PC-9 (cell line): ENCODE results near the gene ACVR1. TPM values are rescaled to one million over a fixed set of nuclear protein-coding genes. Genes with fewer than 3 reads are reported as not detected.
A peak's percentile ranks its signal among the peaks of the same experiment; 100 is the strongest.
"Not testable (repeated sequence)": the region's sequence is repeated elsewhere in the genome, so short reads cannot be mapped to it uniquely, and the experiment has no call there.

Experiments
- BruUV-seq: library from RNA; stranded (reverse); fragments of 400-500 nt; replicated peaks from 2 replicates; lab custom pipeline; 2021; lab: Mats Ljungman, UMichigan
- CTCF ChIA-PET: fragments of 300-600 bp; sonication (Branson Sonifier 250); formaldehyde crosslinking; loops from one replicate; lab custom pipeline; 2022; ENCODE audit warnings: antibody characterized with exemption; lab: Charles Lee
- POLR2A ChIA-PET: fragments of 300-600 bp; sonication (Branson Sonifier 250); formaldehyde crosslinking; loops from one replicate; lab custom pipeline; 2022; ENCODE audit warnings: antibody characterized with exemption; ENCODE audit not compliant: unreplicated experiment; lab: Charles Lee
- DNase-seq, 2 experiments: peaks; one replicate each; pipeline versions ENCODE4 v3.0.0 to v3.0.0-alpha.2; 2015 to 2022; ENCODE audit warnings: mixed read lengths in 1 of 2
- H2AFZ ChIP-seq: fragments of 200-600 bp; sonication (generic); 2 replicates; pipeline ENCODE4 v1.8.1; 2017; ENCODE audit warnings: antibody characterized with exemption
- H3F3A ChIP-seq: fragments of 200-600 bp; sonication (generic); 2 replicates; pipeline ENCODE4 v1.8.1; 2017; ENCODE audit warnings: antibody characterized with exemption, mild to moderate bottlenecking, low read depth; ENCODE audit not compliant: insufficient read depth
- H3K27ac ChIP-seq: fragments of 200-600 bp; sonication (generic); 2 replicates; pipeline ENCODE4 v1.6.1; 2016; ENCODE audit warnings: mixed run types
- H3K27me3 ChIP-seq: fragments of 200-600 bp; sonication (generic); 2 replicates; pipeline ENCODE4 v1.6.1; 2016; ENCODE audit warnings: low read depth, mixed run types; ENCODE audit not compliant: insufficient read depth
- H3K36me3 ChIP-seq: fragments of 200-600 bp; sonication (generic); 2 replicates; pipeline ENCODE4 v1.6.1; 2016; ENCODE audit warnings: low read depth, mixed run types
- H3K4me1 ChIP-seq: fragments of 200-600 bp; sonication (generic); replicated peaks from 2 replicates; pipeline ENCODE4 v1.6.1; 2016; ENCODE audit warnings: mixed run types; ENCODE audit not compliant: insufficient read depth
- H3K4me2 ChIP-seq: fragments of 200-600 bp; sonication (generic); 2 replicates; pipeline ENCODE4 v1.6.1; 2017; ENCODE audit warnings: mixed run types
- H3K4me3 ChIP-seq: fragments of 200-600 bp; sonication (generic); 2 replicates; pipeline ENCODE4 v1.6.1; 2016; ENCODE audit warnings: mixed run types
- H3K79me2 ChIP-seq: fragments of 200-600 bp; sonication (generic); 2 replicates; pipeline ENCODE4 v1.6.1; 2017; ENCODE audit warnings: low read depth, mixed run types
- H3K9me2 ChIP-seq: fragments of 200-600 bp; sonication (generic); 2 replicates; pipeline ENCODE4 v1.8.1; 2017; ENCODE audit warnings: mild to moderate bottlenecking; ENCODE audit not compliant: insufficient read depth
- H3K9me3 ChIP-seq: fragments of 200-600 bp; sonication (generic); 2 replicates; pipeline ENCODE4 v1.8.1; 2016; ENCODE audit warnings: low read depth; ENCODE audit not compliant: insufficient read depth
- H4K20me1 ChIP-seq: fragments of 200-600 bp; sonication (generic); 2 replicates; pipeline ENCODE4 v1.8.1; 2017; ENCODE audit not compliant: insufficient read depth
- EZH2 ChIP-seq: fragments of 200-600 bp; sonication (generic); IDR thresholded peaks from 2 replicates; pipeline ENCODE4 v1.8.0; 2017; ENCODE audit warnings: antibody characterized with exemption, low read depth
- intact Hi-C: fragments of 100-400 bp; cut with micrococcal nuclease; formaldehyde crosslinking; loops from one replicate; pipeline ENCODE4 v1.10.0; 2022; ENCODE audit not compliant: unreplicated experiment
- total RNA-seq: library from RNA; stranded (reverse); gene quantifications from 2 replicates; pipeline ENCODE4 v1.2.3, GENCODE V29; 2021
- TF ChIP-seq, protein P1 (sequence below): fragments of 200-600 bp; sonication (generic); conservative IDR thresholded peaks from 2 replicates; pipeline ENCODE4 v1.6.1; 2017; ENCODE audit warnings: mixed run types, antibody characterized with exemption, mild to moderate bottlenecking, moderate library complexity

ACVR1 gene
- total RNA-seq, 1 experiment from 2014 or later, result 8.9 TPM

DNA sequence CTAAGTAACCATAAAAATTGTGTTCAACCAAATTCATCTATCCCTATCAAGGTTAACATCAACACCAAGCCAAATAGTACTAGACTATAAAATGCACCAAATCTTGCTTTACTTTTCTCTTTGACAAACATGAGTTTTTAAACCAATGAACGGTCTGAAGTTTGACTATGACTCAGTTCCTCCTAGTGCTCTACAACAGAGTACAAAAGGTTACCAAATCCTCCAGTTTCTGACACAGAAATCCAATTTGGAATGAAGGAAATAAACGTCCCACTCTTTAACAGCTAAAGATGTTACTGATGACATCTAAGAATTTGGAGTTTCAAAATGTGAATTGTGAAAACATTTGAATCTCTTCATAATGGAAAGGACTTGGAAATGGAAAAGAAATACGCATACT lies 11.8 kb upstream of the ACVR1 start:
- Histone ChIP-seq H4K20me1 (no peaks in the 10 kb centered on the region), H3K4me2 (no peak overlapping the region), H2AFZ (no peak overlapping the region), H3K9me3 (no peaks in the 10 kb centered on the region), H3K9me2 (no peaks in the 10 kb centered on the region), H3K27me3 (no peaks in the 10 kb centered on the region), H3F3A (no peaks in the 10 kb centered on the region), H3K79me2 (no peaks in the 10 kb centered on the region), H3K36me3 (no peaks in the 10 kb centered on the region), H3K27ac (no peak overlapping the region), H3K4me3 (no peak overlapping the region), H3K4me1 (no peaks in the 10 kb centered on the region)
- BruUV-seq, result no TSS peak
- intact Hi-C loops, result no loop called here
- no peak for TF ChIP-seq EZH2
- TF ChIP-seq, protein P1, sequence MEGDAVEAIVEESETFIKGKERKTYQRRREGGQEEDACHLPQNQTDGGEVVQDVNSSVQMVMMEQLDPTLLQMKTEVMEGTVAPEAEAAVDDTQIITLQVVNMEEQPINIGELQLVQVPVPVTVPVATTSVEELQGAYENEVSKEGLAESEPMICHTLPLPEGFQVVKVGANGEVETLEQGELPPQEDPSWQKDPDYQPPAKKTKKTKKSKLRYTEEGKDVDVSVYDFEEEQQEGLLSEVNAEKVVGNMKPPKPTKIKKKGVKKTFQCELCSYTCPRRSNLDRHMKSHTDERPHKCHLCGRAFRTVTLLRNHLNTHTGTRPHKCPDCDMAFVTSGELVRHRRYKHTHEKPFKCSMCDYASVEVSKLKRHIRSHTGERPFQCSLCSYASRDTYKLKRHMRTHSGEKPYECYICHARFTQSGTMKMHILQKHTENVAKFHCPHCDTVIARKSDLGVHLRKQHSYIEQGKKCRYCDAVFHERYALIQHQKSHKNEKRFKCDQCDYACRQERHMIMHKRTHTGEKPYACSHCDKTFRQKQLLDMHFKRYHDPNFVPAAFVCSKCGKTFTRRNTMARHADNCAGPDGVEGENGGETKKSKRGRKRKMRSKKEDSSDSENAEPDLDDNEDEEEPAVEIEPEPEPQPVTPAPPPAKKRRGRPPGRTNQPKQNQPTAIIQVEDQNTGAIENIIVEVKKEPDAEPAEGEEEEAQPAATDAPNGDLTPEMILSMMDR, result no peak
- ChIA-PET POLR2A (no interaction called here), CTCF (no interaction called here)
- DNase-seq, result no peak

DNA sequence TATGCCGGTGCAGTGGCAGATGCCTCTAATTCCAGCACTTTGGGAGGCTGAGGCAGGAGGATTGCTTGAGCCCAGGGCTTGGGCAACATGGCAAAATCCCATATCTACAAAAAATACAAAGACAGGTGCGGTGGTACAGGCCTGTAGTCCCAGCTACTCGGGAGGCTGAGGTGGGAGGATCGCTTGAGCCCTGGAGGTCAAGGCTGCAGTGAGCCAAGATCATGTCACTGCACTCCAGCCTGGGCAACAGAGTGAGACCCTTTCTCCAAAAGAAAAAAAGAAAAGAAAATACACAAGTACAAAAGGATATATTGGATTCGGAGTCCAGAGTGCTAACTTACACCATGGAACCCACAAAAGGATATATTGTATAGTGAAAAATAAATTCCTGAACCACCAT lies 8.4 kb upstream of the ACVR1 start:
- POLR2A ChIA-PET, result not testable (repeated sequence)

DNA sequence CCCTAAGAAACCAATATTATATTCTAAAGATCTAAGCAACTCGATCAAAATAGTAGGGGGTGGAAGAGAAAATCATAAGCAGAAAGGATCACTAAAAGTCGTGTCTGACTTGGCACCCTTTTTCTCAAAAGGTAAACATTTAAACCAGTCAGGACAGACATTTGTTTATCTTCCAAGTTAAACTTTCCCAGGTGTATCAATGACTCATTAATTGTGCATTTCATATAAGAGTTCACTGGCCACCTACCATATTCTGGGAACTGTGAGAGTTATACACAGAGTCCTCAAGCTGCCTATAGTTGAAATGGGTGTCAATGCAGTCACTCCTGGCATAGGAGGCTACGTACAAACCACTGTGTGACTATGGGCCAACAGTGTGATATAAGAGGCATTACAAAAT lies 4.8 kb upstream of the ACVR1 start:
- POLR2A ChIA-PET, result no interaction called here
- TF ChIP-seq, protein P1, result no peak
- no peak for TF ChIP-seq EZH2
- Histone ChIP-seq H3K27ac (peak overlapping the region; percentile 9; the same call in 1 of the 2 replicates), H3K4me3 (no peak overlapping the region), H3K79me2 (no peaks in the 10 kb centered on the region), H4K20me1 (no peaks in the 10 kb centered on the region), H3K4me2 (peak overlapping the region; percentile 42), H3F3A (peaks cover 14% of the 10 kb centered on the region; the same call in 1 of the 2 replicates), H3K4me1 (peaks cover 16% of the 10 kb centered on the region), H3K9me2 (no peaks in the 10 kb centered on the region), H3K9me3 (no peaks in the 10 kb centered on the region), H3K36me3 (no peaks in the 10 kb centered on the region), H2AFZ (no peak overlapping the region), H3K27me3 (no peaks in the 10 kb centered on the region)
- intact Hi-C loops, result no loop called here
- CTCF ChIA-PET, result no interaction called here
- peak in 1 of 2 experiments; percentile 68 for DNase-seq
- no TSS peak for BruUV-seq

More for the DNA sequence above, 8.4 kb upstream of the ACVR1 start:
- H2AFZ ChIP-seq, H3K36me3 ChIP-seq, H3K79me2 ChIP-seq, DNase-seq, H3F3A ChIP-seq, H3K27me3 ChIP-seq, H3K9me3 ChIP-seq, CTCF ChIA-PET, H3K9me2 ChIP-seq, H3K4me3 ChIP-seq, H4K20me1 ChIP-seq, BruUV-seq, intact Hi-C loops, H3K4me2 ChIP-seq, H3K27ac ChIP-seq: not testable (repeated sequence)
- peaks cover 12% of the 10 kb centered on the region for H3K4me1 ChIP-seq
